DOHH2 (cell line): Measurements from ENCODE around the gene POLD4.

Source experiments
- CTCF ChIP-seq: fragments of 200-600 bp; sonication (generic); IDR thresholded peaks from one replicate; pipeline ENCODE4 v1.5.1; 2014; ENCODE audit warnings: antibody characterized with exemption, mild to moderate bottlenecking, low read depth, low read length; ENCODE audit not compliant: poor library complexity, severe bottlenecking
- EZH2phosphoT487 ChIP-seq: fragments of 200-600 bp; sonication (generic); IDR thresholded peaks from 2 replicates; pipeline ENCODE4 v1.6.1; 2017; ENCODE audit warnings: borderline replicate concordance, mild to moderate bottlenecking, antibody characterized with exemption, low read length, moderate library complexity, mixed read lengths

- no peak for TF ChIP-seq CTCF
- TF ChIP-seq EZH2phosphoT487 = no peak
Measured at GRCh38 chr11:67398661-67399563, 45.6 kb upstream of the POLD4 start.
